SK-N-MC (cell line): ENCODE results near the gene APBA2.
"Not testable (repeated sequence)": the region's sequence is repeated elsewhere in the genome, so short reads cannot be mapped to it uniquely, and the experiment has no call there.

Experiments
- EZH2 ChIP-seq: fragments of 200-600 bp; sonication (generic); IDR thresholded peaks from one replicate; pipeline ENCODE4 v1.6.1; 2017; ENCODE audit warnings: antibody characterized with exemption
- POLR2AphosphoS5 ChIP-seq: IDR thresholded peaks from 2 replicates; pipeline ENCODE4 v1.6.1; 2012; ENCODE audit warnings: mild to moderate bottlenecking, low read depth, low read length, borderline replicate concordance

GRCh38 chr15:28842210-28842609 lies 43.6 kb upstream of the APBA2 start:
- TF ChIP-seq EZH2, POLR2AphosphoS5: not testable (repeated sequence)
